Gastrocnemius medialis (tissue), 4 donors: ENCODE data around the gene USH1C.

Experiments
- CTCF ChIP-seq, 5 experiments: fragments of 450-650 bp in 3 of 5; fragments of 200-600 bp in 2 of 5; sonication (generic) in 2 of 5; IDR thresholded peaks in 4 of 5; conservative IDR thresholded peaks in 1 of 5; 1 replicate in 4 of 5; 2 replicates in 1 of 5; pipeline ENCODE4 v1.5.1; 2016 to 2019; ENCODE audit warnings: antibody characterized with exemption in 5 of 5, mild to moderate bottlenecking in 3 of 5, moderate library complexity in 3 of 5
- POLR2A ChIP-seq, 2 donors: fragments of 450-650 bp; IDR thresholded peaks; one replicate each; pipeline ENCODE4 v1.6.1; 2017; ENCODE audit warnings: antibody characterized with exemption in 2 of 2, mild to moderate bottlenecking in 2 of 2, moderate library complexity in 2 of 2

- no peak for TF ChIP-seq CTCF (IDR thresholded peaks at IDR 0.05 in 4 of 5, conservative IDR thresholded peaks at IDR 0.05 in 1 of 5)
- TF ChIP-seq POLR2A (IDR thresholded peaks at IDR 0.05), result no peak
Measured at GRCh38 chr11:17473071-17473744, 71.0 kb downstream of the USH1C start.
